ENCODE measurements around the gene C6orf120. TPM values are rescaled to one million over a fixed set of nuclear protein-coding genes. Genes with fewer than 3 reads are reported as not detected.

C6orf120 gene
- total and polyA plus RNA-seq, 2 of the 13 experiments (the other 11 are each of a cell fraction or from before 2014, with no cell fraction given) = 21.7 to 29.9 TPM

GRCh38 chr6:169701954-169702839 is at the start of gene C6orf120, which contains the start of gene WDR27 (continued):
- TF ChIP-seq ZNF687 (CRISPR knock-in tag; IDR thresholded peaks at IDR 0.05) (peak; percentile 93), STAT6 (CRISPR knock-in tag; IDR thresholded peaks at IDR 0.05; ENCODE audit: borderline replicate concordance) (no peak), HMG20A (CRISPR knock-in tag; IDR thresholded peaks at IDR 0.05; ENCODE audit: borderline replicate concordance) (0 out of 2 replicates have a peak, but pooled peaks have one; percentile 13), ZMYM4 (CRISPR knock-in tag; IDR thresholded peaks at IDR 0.05) (peak; percentile 96), TEAD3 (CRISPR knock-in tag; optimal IDR thresholded peaks at IDR 0.05; ENCODE audit: borderline replicate concordance) (peak; percentile 58), MBNL3 (CRISPR knock-in tag; conservative IDR thresholded peaks at IDR 0.05) (no peak), ZNF572 (CRISPR knock-in tag; IDR thresholded peaks at IDR 0.05) (peak; percentile 45; the same call in 1 of the 2 replicates), CERS6 (CRISPR knock-in tag; IDR thresholded peaks at IDR 0.05) (peak; percentile 47; the same call in 1 of the 2 replicates), SNRNP70 (IDR thresholded peaks at IDR 0.05; ENCODE audit: low read depth, low read length) (no peak), PAX8 (CRISPR knock-in tag; IDR thresholded peaks at IDR 0.05; ENCODE audit: borderline replicate concordance) (no peak), MAFF (IDR thresholded peaks at IDR 0.05; ENCODE audit: low read depth, low read length) (no peak), SIX4 (CRISPR knock-in tag; IDR thresholded peaks at IDR 0.05) (peak; percentile 83; the same call in 1 of the 2 replicates), ZKSCAN1 (IDR thresholded peaks at IDR 0.05; ENCODE audit: low read length) (no peak), MNT (IDR thresholded peaks at IDR 0.05) (peak; percentile 80), ZNF780A (CRISPR knock-in tag; IDR thresholded peaks at IDR 0.05) (no peak; the same call in 1 of the 2 replicates), GTF2F1 (IDR thresholded peaks at IDR 0.05; ENCODE audit: low read length) (no peak; the same call in 1 of the 2 replicates), TFAP4 (IDR thresholded peaks at IDR 0.05; ENCODE audit: borderline replicate concordance, low read depth) (peak; percentile 86; the same call in 1 of the 2 replicates), MZF1 (CRISPR knock-in tag; IDR thresholded peaks at IDR 0.05; ENCODE audit: borderline replicate concordance) (peak; percentile 63; the same call in 1 of the 2 replicates), HOXD1 (CRISPR knock-in tag; IDR thresholded peaks at IDR 0.05) (peak; percentile 83)
